CD4-positive, alpha-beta T cell treated with Interleukin-1 beta for 1 hour (primary cell): ENCODE results near the gene BFSP1.
A peak's percentile ranks its signal among the peaks of the same experiment; 100 is the strongest.

ENCODE experiments used
- DNase-seq, 2 donors: peaks; one replicate each; pipeline ENCODE4 v3.0.0-alpha.2; 2020 to 2022

BFSP1 gene

DNA sequence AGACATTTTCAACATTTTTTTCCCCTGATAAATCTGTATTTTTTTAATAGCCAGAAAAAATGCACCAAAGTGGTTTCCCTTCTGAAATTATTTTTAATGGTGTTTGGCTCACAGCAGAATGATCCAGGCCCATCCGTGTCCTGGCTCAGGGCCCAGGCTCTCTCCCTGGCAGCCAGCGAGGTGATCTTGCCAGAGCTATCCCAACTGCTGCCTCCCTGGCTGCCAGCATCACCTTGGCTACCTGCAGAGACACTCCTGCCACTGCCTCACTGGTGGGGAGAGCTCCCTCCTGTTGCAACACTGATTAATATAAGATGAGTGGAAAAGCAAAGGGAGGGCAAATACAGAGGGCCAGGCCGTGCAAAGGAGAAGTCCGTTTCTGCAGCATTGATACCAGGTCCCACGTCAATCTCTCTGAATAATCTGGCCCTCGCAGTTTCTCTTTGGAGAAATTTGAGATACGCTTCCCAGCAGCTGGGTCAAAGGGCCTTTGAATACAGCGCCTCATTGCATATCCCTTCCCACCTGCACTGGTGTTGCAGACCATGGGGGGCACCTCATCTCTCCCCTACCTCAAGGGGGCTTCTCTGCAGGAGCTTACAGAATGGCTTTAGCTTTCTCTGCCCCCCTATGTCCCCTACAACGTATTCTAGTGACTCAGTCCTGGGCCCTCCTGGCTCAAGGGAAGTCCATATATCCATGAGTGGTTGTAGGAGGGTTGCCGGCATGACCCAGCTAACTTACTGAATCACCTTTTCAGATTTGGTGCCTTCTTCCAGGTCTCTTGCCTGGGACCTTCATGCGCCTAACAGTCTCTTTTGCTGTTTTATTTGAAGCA, 25.9 kb upstream of the BFSP1 start:
- DNase-seq = no peak

- DNase-seq = no peak
These were observed 23.9 kb upstream of the BFSP1 start for GRCh38 chr20:17555106-17555505.

DNA sequence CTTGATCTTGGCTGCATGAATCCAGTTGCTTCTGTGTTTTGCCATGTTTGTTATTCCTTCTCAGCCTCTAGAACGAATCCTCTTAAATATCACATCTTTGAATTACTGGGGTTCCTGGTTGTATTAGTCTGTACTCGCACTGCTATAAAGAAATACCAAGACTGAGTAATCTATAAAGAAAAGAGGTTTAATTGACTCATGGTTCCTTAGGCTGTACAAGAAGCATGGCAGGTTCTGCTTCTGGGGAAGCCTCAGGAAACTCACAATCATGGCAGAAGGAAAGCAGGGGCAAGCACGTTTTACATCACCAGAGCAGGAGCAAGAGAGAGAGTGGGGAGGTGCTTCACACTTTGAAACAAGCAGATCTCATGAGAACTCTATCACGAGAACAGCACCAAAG, 18.0 kb upstream of the BFSP1 start:
- DNase-seq = no peak

DNA sequence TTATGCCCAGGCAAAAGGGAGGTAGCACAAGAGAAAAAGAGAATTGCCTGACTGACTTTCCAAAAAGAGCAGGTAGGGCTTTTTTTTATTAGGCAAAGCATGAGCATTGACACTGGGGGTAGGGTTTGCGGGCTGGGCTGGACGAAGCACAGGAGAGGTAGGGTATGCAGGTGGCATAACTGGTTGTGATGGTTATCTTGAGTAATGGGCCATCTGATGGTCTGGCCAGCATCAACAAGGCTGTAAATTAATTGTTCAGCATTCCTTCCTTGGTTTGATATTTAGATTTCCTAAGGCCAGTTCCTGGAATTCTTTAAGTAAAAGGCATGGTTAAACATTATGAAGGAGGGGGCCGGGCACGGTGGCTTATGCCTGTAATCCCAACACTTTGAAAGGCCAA, 13.9 kb upstream of the BFSP1 start:
- no peak for DNase-seq

DNA sequence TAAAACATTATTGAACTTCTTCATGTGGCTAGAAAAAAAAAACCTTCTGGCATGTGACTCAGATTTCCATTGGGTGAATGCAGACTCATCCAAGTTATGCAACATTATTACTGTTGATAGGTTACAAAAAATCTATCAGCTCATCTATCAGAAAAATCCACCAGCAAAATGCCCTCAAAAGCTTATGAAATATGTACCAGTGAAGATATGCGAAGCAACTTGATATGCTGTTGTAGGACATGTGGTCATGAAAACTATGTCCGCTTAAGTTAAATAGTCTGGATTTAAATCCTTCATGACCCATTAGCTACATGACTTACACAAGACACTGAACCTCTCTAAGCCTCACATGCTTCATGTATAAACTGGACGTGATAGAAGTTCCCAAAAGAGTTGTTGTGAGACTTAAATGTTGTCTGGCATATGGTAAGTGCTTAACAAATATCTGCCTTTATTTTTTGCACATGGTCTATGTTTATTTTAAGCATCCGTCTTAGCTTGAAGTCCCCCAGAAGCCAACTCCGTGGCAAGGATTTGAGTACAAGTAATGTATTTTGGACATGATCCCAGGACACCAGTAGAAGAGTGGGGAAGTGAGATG, 12.5 kb upstream of the BFSP1 start:
- DNase-seq = no peak

- no peak for DNase-seq
These were observed 11.8 kb upstream of the BFSP1 start for GRCh38 chr20:17542993-17543412.

DNA sequence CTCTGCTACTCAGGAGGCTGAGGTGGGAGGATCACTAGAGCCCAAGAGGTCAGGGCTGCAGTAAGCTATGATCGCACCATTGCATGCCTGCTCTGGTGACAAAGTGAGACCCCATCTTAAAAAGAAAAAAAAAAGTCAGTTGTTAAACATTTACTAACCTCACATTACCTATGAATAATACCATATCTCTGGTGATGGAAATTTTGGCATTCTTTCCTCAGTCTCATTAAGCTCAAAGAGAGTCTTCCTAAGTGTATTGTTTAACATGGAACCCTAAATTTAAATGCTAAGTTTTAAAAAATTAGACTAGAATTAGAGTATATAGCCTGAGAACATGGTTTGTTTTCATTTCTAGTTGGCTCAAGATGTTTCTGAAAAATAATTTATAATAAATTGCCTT, 11.3 kb upstream of the BFSP1 start:
- no peak for DNase-seq

DNA sequence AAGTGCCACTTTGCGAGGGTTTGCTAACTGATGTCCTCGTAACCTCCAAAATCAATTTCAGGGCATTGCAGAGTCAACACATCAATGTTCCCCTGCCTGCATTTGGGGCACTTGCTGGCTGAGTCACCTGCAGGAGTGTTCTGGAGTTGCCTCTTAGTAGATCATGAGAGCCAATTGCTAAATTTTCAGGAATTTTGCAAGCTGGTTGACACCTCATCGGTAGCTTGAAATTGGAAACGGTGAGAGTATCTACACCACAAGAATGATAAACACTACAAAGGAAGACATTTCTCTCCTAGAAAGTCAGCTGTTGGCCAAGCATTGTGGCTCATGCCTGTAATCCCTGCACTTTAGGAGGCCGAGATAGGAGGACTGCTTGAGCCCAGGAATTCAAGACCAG, 10.8 kb upstream of the BFSP1 start:
- no peak for DNase-seq

DNA sequence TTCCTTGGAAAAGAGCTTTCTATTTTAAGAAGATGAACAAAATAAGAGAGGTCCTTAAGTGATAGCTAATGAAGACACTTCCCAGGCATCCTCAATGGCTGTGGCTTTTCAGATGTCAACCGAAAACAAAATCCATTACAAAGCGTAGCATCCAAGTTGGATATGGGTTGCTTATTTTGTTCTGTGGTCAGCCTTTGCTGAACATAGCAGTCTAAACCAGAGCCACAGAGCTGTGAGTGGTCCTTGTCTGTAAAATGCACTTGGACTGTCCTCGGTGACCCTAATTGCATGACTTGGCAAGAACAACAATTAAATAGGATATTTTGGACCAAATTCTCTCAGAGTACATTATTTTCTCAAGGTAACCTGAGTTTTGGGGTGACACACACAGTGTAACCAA, 10.4 kb upstream of the BFSP1 start:
- no peak for DNase-seq

DNA sequence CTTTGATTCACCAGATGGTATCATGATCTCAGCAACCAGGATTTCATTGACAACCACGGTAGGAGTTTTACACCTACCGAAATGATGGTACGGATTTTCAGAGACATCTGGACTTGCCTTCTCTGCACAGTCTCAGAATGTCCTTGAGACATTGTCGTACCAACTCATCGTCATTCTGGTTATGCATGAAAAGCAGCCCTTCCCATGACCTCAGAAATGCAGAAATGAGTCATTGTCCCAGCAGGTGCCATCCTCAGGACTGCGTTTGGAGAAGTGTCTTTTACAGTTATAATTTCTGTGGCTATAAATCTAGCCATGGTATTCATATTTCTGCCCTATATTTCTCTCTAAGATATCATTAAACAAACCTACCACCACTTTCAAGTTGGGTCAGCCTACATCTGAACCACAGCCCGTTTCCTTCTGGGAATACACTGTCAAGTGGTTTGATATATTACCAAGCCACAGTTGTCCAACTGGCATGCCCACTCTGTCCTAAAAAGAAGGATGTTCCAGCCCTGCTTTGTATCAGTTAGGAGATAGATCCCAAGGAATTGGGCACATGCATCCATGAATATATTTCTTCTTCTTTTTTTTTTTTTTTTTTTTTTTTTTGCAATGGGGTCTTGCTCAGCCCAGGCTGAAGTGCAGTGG, 7.5 kb upstream of the BFSP1 start:
- DNase-seq = no peak

DNA sequence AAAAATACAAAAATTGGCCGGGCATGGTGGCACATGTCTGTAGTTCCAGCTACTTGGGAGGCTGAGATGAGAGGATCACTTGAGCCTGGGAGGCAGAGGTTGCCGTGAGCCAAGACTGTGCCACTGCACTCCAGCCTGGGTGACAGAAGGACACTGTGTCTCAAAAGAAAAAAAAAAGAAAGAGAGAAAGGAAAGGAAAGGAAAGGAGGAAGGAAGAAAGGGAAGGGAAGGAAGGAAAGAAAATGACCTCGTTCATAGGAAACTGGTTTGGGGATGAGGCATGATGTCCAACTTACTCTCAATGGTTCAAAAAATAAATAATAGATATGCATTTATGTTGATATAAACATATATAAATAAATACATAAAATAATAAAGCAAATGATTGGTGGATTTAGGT, 6.8 kb upstream of the BFSP1 start:
- no peak for DNase-seq

GRCh38 chr20:17536944-17537444, 5.8 kb upstream of the BFSP1 start:
- peak; percentile 68 to 80 for DNase-seq

DNA sequence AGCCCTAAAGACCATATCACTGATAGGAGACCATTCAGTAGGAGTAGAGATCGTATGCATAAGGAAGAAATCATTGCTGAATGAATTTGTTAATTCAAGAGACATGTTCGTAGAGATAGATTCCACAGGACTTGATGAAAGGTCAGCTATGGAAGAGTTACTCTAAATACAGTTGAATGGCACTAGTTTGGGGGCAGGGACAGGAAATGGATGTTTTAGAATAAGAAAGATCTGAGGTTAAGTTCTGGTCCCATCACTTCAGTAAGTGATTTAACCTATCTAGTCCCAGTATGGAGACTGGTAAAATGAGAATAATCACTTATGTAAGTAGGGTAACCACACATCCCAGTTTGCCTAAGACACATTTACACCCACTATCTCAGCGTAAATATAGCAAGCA, 2.9 kb upstream of the BFSP1 start:
- DNase-seq = no peak

DNA sequence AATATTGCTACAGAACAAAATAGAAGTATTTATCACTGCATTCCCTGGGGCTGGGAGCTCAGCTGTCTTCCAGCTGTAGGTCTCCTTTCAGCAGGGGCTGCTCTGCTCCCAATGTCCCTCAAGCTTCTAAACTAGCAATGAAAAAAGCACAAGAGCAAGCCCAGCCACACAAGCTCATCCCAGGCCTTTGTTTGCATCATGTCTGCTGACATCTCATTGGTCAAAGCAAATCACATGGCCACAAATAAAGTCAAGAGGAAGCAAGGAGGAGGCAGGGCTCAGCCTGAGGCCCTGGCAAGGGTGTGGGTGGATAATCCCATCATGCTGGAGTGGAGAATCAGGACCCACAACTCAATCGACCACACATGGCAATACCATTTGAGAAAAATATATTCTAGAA, 2.2 kb upstream of the BFSP1 start:
- DNase-seq = peak in 1 of 2 donors; percentile 27

DNA sequence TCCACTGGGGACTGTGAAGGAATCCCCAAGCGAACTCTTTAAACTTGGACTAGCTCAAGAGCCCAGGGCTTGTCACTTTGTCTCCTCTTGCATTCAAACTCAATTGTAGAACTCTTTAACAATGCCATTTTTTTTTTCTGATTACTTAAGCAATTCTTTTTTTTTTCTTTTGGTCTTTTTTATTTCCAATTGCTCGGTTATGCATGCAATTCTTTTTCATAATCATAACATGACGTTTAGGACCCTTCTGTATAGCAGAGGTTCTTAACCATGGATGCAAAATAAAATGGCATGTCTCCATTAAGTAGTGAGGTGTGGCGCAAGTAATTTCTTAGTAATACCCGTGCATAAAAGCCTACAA, 466 bp upstream of the BFSP1 start:
- no peak for DNase-seq

- no peak for DNase-seq
These were observed 1.0 kb downstream of the BFSP1 start for GRCh38 chr20:17530153-17530552.

- no peak for DNase-seq
These were observed 1.6 kb downstream of the BFSP1 start for GRCh38 chr20:17529586-17529985.

DNA sequence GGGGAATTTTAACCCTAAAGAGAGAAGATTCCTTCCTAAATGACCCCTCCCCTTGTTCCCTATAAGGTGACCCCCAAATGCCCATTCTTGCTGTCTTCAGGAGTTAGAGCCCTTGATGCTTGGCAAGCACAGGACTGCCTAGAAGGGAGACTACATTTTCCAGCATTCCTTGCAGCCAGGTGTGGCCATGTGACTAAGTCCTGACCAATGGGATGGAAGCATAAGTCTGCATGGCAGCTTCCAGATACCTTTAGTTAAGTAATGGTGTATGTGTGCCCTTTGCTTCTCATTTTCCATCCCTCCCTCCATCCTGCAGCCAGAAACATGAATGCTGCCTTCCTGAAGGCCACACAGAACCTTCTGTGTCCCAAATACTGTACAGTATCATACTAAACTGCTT, 5.5 kb downstream of the BFSP1 start:
- peak in 1 of 2 donors; percentile 44 for DNase-seq

GRCh38 chr20:17525132-17525531, 6.0 kb downstream of the BFSP1 start:
- no peak for DNase-seq

DNA sequence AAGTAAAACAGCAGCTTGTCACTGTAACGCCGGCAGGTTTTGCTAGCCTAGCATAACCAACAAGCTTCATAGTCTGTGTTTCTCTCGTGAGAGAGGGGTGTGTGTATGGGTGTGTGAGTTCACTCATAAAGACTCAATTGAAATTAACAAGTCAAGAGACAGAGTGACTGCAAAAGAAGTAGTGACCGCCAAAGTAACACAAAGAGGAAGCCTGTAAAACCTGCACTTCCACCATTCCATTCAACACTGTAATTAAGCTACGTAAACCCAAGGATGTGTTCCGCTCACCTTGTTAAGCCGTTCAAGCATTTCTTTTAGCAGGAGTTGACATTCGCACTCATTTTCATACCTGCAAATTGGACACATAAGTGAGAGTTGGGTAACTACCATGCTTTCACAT, 6.6 kb downstream of the BFSP1 start:
- no peak for DNase-seq

GRCh38 chr20:17523326-17523725, 7.9 kb downstream of the BFSP1 start:
- DNase-seq = no peak

- no peak for DNase-seq
These were observed 8.7 kb downstream of the BFSP1 start for GRCh38 chr20:17522528-17522927.

DNA sequence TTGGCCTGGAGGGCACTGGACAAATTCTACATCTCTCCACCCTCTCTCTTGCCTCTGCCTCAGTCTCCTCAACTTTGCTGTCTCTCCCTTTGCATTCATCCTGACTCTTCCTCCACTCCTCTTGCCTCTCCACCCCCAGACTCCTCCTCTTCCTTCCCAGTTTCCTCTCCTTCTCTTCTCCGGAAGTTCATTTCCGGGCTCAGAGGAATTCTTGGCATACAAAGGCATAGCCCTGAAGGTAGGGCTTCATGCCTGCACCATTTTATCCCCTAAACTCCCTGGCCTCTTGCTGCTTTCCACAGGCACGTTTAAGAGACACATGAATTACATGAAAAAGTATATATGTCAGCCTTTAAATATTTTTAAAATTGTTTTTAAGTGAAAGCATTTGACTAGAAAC, 10.6 kb downstream of the BFSP1 start:
- DNase-seq = no peak
